GM12878 (cell line): Measurements from ENCODE around the gene EBF3. TPM values are rescaled to one million over a fixed set of nuclear protein-coding genes. Genes with fewer than 3 reads are reported as not detected.

Experiments used
- ATAC-seq: fragments of 200-7000 bp; cut with Tn5 transposase; 3 replicates; pipeline ENCODE4 v1.9.1; 2020; ENCODE audit warnings: mild to moderate bottlenecking, moderate library complexity
- BruUV-seq: library from RNA; stranded (reverse); fragments of 400-500 nt; replicated peaks from 2 replicates; lab custom pipeline; 2021; lab: Mats Ljungman, UMichigan
- CTCF ChIA-PET: fragments of 300-600 bp; sonication (Branson Sonifier 250); formaldehyde crosslinking; extraction: SDS; loops from one replicate; lab custom pipeline; 2021; ENCODE audit warnings: inconsistent platforms; lab: Yijun Ruan, JAX
- POLR2A ChIA-PET: fragments of 350-600 bp; formaldehyde crosslinking; extraction: SDS; loops from one replicate; lab custom pipeline; 2021; ENCODE audit warnings: inconsistent platforms; lab: Charles Lee
- RAD21 ChIA-PET: fragments of 300-600 bp; sonication (Branson Sonifier 250); formaldehyde crosslinking; loops from one replicate; lab custom pipeline; 2023; ENCODE audit warnings: antibody characterized with exemption; ENCODE audit not compliant: unreplicated experiment; lab: Charles Lee
- SMC1A ChIA-PET: fragments of 300-600 bp; sonication (Branson Sonifier 250); formaldehyde crosslinking; loops from one replicate; lab custom pipeline; 2023; ENCODE audit not compliant: unreplicated experiment, uncharacterized antibody; lab: Charles Lee
- DNase-seq: peaks from one replicate; pipeline ENCODE4 v3.0.0-alpha.2; 2011; ENCODE audit warnings: low read depth, low spot score
- FAIRE-seq: peaks from 3 replicates; lab custom pipeline; 2011; peaks lifted over from hg19 to GRCh38; lab: Jason Lieb, UNC
- H2AFZ ChIP-seq: 2 replicates; pipeline ENCODE4 v1.6.0; 2011; ENCODE audit warnings: low read depth, low read length, control low read depth; ENCODE audit not compliant: control insufficient read depth
- H3K27ac ChIP-seq: 2 replicates; pipeline ENCODE4 v1.5.1; 2011; ENCODE audit warnings: control low read depth; ENCODE audit not compliant: control insufficient read depth, insufficient read depth
- H3K27me3 ChIP-seq, 2 experiments: replicated peaks in 1 of 2; 2 replicates each; pipeline versions ENCODE4 v1.6.0 to v1.6.1; 2011; ENCODE audit warnings: low read length in 1 of 2; ENCODE audit not compliant: control insufficient read depth in 2 of 2, insufficient read depth in 2 of 2
- H3K36me3 ChIP-seq, 2 experiments: 2 replicates each; pipeline ENCODE4 v1.5.1; 2011; ENCODE audit warnings: low read length in 1 of 2; ENCODE audit not compliant: control insufficient read depth in 2 of 2, insufficient read depth in 2 of 2
- H3K4me1 ChIP-seq: 2 replicates; pipeline ENCODE4 v1.6.1; 2011; ENCODE audit warnings: mild to moderate bottlenecking, low read length, moderate library complexity, mixed read lengths; ENCODE audit not compliant: control insufficient read depth, insufficient read depth
- H3K4me2 ChIP-seq: 2 replicates; pipeline ENCODE4 v1.6.0; 2011; ENCODE audit warnings: control low read depth; ENCODE audit not compliant: control insufficient read depth, insufficient read depth
- H3K4me3 ChIP-seq: fragments of 200-600 bp; sonication (generic); 2 replicates; pipeline ENCODE4 v1.5.1; 2016
- H3K79me2 ChIP-seq: 2 replicates; pipeline ENCODE4 v1.6.0; 2011; ENCODE audit warnings: low read length; ENCODE audit not compliant: control insufficient read depth, insufficient read depth
- H3K9ac ChIP-seq: 2 replicates; pipeline ENCODE4 v1.8.0; 2011; ENCODE audit warnings: low read length, control low read depth, mixed read lengths; ENCODE audit not compliant: control insufficient read depth, insufficient read depth
- H3K9me3 ChIP-seq: replicated peaks from 3 replicates; pipeline ENCODE4 v1.5.1; 2011; ENCODE audit warnings: mild to moderate bottlenecking, low read length; ENCODE audit not compliant: control insufficient read depth, insufficient read depth
- H4K20me1 ChIP-seq: 2 replicates; pipeline ENCODE4 v1.6.0; 2011; ENCODE audit not compliant: control insufficient read depth, insufficient read depth
- ESRRA ChIP-seq: IDR thresholded peaks from 2 replicates; pipeline ENCODE4 v1.6.1; 2012; ENCODE audit warnings: mild to moderate bottlenecking, low read length, improper control_type of control experiment
- FOXK2 ChIP-seq: fragments of 450-650 bp; IDR thresholded peaks from 2 replicates; pipeline ENCODE4 v1.6.1; 2017; ENCODE audit warnings: mild to moderate bottlenecking, moderate library complexity
- GATAD2B ChIP-seq: fragments of 450-650 bp; conservative IDR thresholded peaks from 2 replicates; pipeline ENCODE4 v1.6.1; 2017; ENCODE audit warnings: low read depth, mild to moderate bottlenecking, moderate library complexity
- IRF5 ChIP-seq: fragments of 450-650 bp; IDR thresholded peaks from 2 replicates; pipeline ENCODE4 v1.6.1; 2017; ENCODE audit warnings: borderline replicate concordance
- LARP7 ChIP-seq: fragments of 450-650 bp; IDR thresholded peaks from 2 replicates; pipeline ENCODE4 v1.6.1; 2017; ENCODE audit warnings: mild to moderate bottlenecking
- SKIL ChIP-seq: fragments of 450-650 bp; IDR thresholded peaks from 2 replicates; pipeline ENCODE4 v1.6.1; 2017; ENCODE audit warnings: mild to moderate bottlenecking, low read depth, inconsistent platforms; ENCODE audit not compliant: poor library complexity, severe bottlenecking
- SRF ChIP-seq, 2 experiments: IDR thresholded peaks; 2 replicates each; pipeline ENCODE4 v1.6.1; 2011; ENCODE audit warnings: low read depth in 2 of 2, low read length in 2 of 2, mild to moderate bottlenecking in 1 of 2, moderate library complexity in 1 of 2
- TAF1 ChIP-seq: IDR thresholded peaks from 2 replicates; pipeline ENCODE4 v1.6.1; 2011; ENCODE audit warnings: mild to moderate bottlenecking, low read depth, low read length, borderline replicate concordance
- WGBS: methylation state at CpG from one replicate; pipeline ENCODE4 v1.1.6; 2016; ENCODE audit warnings: low lambda C conversion rate; ENCODE audit not compliant: insufficient replicate concordance, insufficient coverage; ENCODE audit errors: missing lambda C conversion rate; 5-methylcytosine and 5-hydroxymethylcytosine counted together
- in situ Hi-C: fragments of 300-500 bp; cut with MboI; formaldehyde crosslinking; loops from 9 replicates; pipeline ENCODE4 v1.14.3; 2018; ENCODE audit warnings: mixed read lengths
- intact Hi-C: fragments of 100-400 bp; cut with micrococcal nuclease; formaldehyde crosslinking; loops from one replicate; pipeline ENCODE4 v1.14.2; 2022; ENCODE audit not compliant: unreplicated experiment
- polyA plus RNA-seq, 11 experiments: library from polyadenylated mRNA; depleted of rRNA in 4 of 11; unstranded in 6 of 11; stranded (reverse) in 5 of 11; fragments of >200 nt; fragmentation: Nextera tagmentation in 4 of 11; fragmentation: Illumina TruSeq in 1 of 11; extraction: Ambion mirVana in 4 of 11; extraction: Trizol in 1 of 11; gene quantifications; 1 replicate in 1 of 11; 2 replicates in 10 of 11; pipeline versions ENCODE4 v1.2.1 to v1.2.3, GENCODE V29; 2011 to 2016; ENCODE audit warnings: inconsistent platforms in 2 of 11, missing spikeins in 2 of 11, low read depth in 1 of 11
- total RNA-seq, 4 experiments: library from RNA; depleted of rRNA in 3 of 4; stranded (reverse); fragments of >200 nt in 3 of 4; fragmentation: Illumina TruSeq in 1 of 4; extraction: Trizol in 1 of 4; gene quantifications; 2 replicates each; pipeline versions ENCODE4 v1.2.1 to v1.2.3, GENCODE V29; 2013 to 2021
- TF ChIP-seq, protein P1 (sequence below): fragments of 450-650 bp; IDR thresholded peaks from 2 replicates; pipeline ENCODE4 v1.6.1; 2018; ENCODE audit warnings: mild to moderate bottlenecking, low read depth, moderate library complexity; ENCODE audit not compliant: partially characterized antibody

Gene EBF3
- total and polyA plus RNA-seq, 10 of the 15 experiments (the other 5 are each of a cell fraction or from before 2014, with no cell fraction given) = not detected

- TF ChIP-seq IRF5 = no peak
- no peak for TF ChIP-seq ESRRA
- no peak for TF ChIP-seq TAF1
- TF ChIP-seq, protein P1, sequence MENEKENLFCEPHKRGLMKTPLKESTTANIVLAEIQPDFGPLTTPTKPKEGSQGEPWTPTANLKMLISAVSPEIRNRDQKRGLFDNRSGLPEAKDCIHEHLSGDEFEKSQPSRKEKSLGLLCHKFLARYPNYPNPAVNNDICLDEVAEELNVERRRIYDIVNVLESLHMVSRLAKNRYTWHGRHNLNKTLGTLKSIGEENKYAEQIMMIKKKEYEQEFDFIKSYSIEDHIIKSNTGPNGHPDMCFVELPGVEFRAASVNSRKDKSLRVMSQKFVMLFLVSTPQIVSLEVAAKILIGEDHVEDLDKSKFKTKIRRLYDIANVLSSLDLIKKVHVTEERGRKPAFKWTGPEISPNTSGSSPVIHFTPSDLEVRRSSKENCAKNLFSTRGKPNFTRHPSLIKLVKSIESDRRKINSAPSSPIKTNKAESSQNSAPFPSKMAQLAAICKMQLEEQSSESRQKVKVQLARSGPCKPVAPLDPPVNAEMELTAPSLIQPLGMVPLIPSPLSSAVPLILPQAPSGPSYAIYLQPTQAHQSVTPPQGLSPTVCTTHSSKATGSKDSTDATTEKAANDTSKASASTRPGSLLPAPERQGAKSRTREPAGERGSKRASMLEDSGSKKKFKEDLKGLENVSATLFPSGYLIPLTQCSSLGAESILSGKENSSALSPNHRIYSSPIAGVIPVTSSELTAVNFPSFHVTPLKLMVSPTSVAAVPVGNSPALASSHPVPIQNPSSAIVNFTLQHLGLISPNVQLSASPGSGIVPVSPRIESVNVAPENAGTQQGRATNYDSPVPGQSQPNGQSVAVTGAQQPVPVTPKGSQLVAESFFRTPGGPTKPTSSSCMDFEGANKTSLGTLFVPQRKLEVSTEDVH = no peak
- TF ChIP-seq LARP7 = no peak
- TF ChIP-seq FOXK2 = no peak
Observed at GRCh38 chr10:129790715-129791446, 173.2 kb downstream of the EBF3 start (continued).

- Histone ChIP-seq H3K4me1 (no peaks in the 10 kb centered on the region), H3K9ac (no peak overlapping the region), H3K36me3 (no peaks in the 10 kb centered on the region), H2AFZ (no peak overlapping the region), H4K20me1 (no peaks in the 10 kb centered on the region), H3K4me3 (no peak overlapping the region), H3K27me3 (no peaks in the 10 kb centered on the region), H3K4me2 (no peak overlapping the region), H3K27ac (no peak overlapping the region), H3K79me2 (no peaks in the 10 kb centered on the region), H3K9me3 (no peaks in the 10 kb centered on the region)
- in situ Hi-C loops (no loop called here), intact Hi-C loops (no loop called here)
- ChIA-PET CTCF (no interaction called here), RAD21 (no interaction called here), POLR2A (no interaction called here), SMC1A (interaction anchor here (0.6 kb wide), 1 partner anchor 749 kb away, joined by 3 read pairs; no protein-coding TSS in a partner anchor)
- DNase-seq (no peak), ATAC-seq (no peak), FAIRE-seq (no peak)
- WGBS = 72% methylated on average over 8 of the region's 10 CpGs
- no TSS peak for BruUV-seq
- no peak for TF ChIP-seq GATAD2B
- no peak for TF ChIP-seq SRF (IDR thresholded peaks at IDR 0.05; ENCODE audit: low read depth in 2 of 2, low read length in 2 of 2)
- TF ChIP-seq SKIL = no peak
Observed at GRCh38 chr10:129788215-129788614, 175.9 kb downstream of the EBF3 start.
